Measurements from ENCODE around the gene ADGRG7. TPM values are rescaled to one million over a fixed set of nuclear protein-coding genes. Genes with fewer than 3 reads are reported as not detected.

The ADGRG7 gene
- total RNA-seq, 1 donor from 2014 or later = not detected

- Mint-ChIP-seq H3K27ac (ENCODE audit: unreplicated experiment) (no peak overlapping the region), H3K27me3 (ENCODE audit: unreplicated experiment) (peaks cover 75% of the 10 kb centered on the region), H3K4me3 (ENCODE audit: unreplicated experiment) (no peak overlapping the region), H3K4me1 (ENCODE audit: unreplicated experiment) (peaks cover 3% of the 10 kb centered on the region), H3K36me3 (ENCODE audit: unreplicated experiment) (no peaks in the 10 kb centered on the region), H3K9me3 (ENCODE audit: unreplicated experiment) (no peaks in the 10 kb centered on the region)
- DNase-seq (ENCODE audit: extremely low spot score, unreplicated experiment) = no peak
- no peak for TF ChIP-seq CTCF (IDR thresholded peaks at IDR 0.05)
Observed at GRCh38 chr3:100697723-100698285, 88.4 kb downstream of the ADGRG7 start.

- no peaks in the 10 kb centered on the region for H3K9me3 Mint-ChIP-seq (ENCODE audit: unreplicated experiment)
- H3K4me3 Mint-ChIP-seq (ENCODE audit: unreplicated experiment) = no peak overlapping the region
- no peak for TF ChIP-seq CTCF (IDR thresholded peaks at IDR 0.05)
- no peak overlapping the region for H3K27ac Mint-ChIP-seq (ENCODE audit: unreplicated experiment)
- H3K27me3 Mint-ChIP-seq (ENCODE audit: unreplicated experiment) = peaks cover 71% of the 10 kb centered on the region
- H3K36me3 Mint-ChIP-seq (ENCODE audit: unreplicated experiment) = no peaks in the 10 kb centered on the region
- no peak for DNase-seq (ENCODE audit: extremely low spot score, unreplicated experiment)
- peaks cover 3% of the 10 kb centered on the region for H3K4me1 Mint-ChIP-seq (ENCODE audit: unreplicated experiment)
Observed at GRCh38 chr3:100698736-100699135, 89.3 kb downstream of the ADGRG7 start.

- no peak overlapping the region for H3K27ac Mint-ChIP-seq (ENCODE audit: unreplicated experiment)
- no peak overlapping the region for H3K4me3 Mint-ChIP-seq (ENCODE audit: unreplicated experiment)
- TF ChIP-seq CTCF (IDR thresholded peaks at IDR 0.05) = no peak
- H3K9me3 Mint-ChIP-seq (ENCODE audit: unreplicated experiment) = no peaks in the 10 kb centered on the region
- peaks cover 55% of the 10 kb centered on the region for H3K27me3 Mint-ChIP-seq (ENCODE audit: unreplicated experiment)
- no peak for DNase-seq (ENCODE audit: extremely low spot score, unreplicated experiment)
- H3K36me3 Mint-ChIP-seq (ENCODE audit: unreplicated experiment) = no peaks in the 10 kb centered on the region
- peaks cover 3% of the 10 kb centered on the region for H3K4me1 Mint-ChIP-seq (ENCODE audit: unreplicated experiment)
Observed at GRCh38 chr3:100700708-100701107, 91.3 kb downstream of the ADGRG7 start.

GRCh38 chr3:100702082-100702979, 92.9 kb downstream of the ADGRG7 start:
- Mint-ChIP-seq H3K9me3 (ENCODE audit: unreplicated experiment) (no peaks in the 10 kb centered on the region), H3K4me3 (ENCODE audit: unreplicated experiment) (no peak overlapping the region), H3K27ac (ENCODE audit: unreplicated experiment) (no peak overlapping the region), H3K4me1 (ENCODE audit: unreplicated experiment) (no peaks in the 10 kb centered on the region), H3K36me3 (ENCODE audit: unreplicated experiment) (no peaks in the 10 kb centered on the region), H3K27me3 (ENCODE audit: unreplicated experiment) (peaks cover 63% of the 10 kb centered on the region)
- no peak for DNase-seq (ENCODE audit: extremely low spot score, unreplicated experiment)
- no peak for TF ChIP-seq CTCF (IDR thresholded peaks at IDR 0.05)

GRCh38 chr3:100702980-100703345, 93.6 kb downstream of the ADGRG7 start:
- no peak for DNase-seq (ENCODE audit: extremely low spot score, unreplicated experiment)
- no peaks in the 10 kb centered on the region for H3K4me1 Mint-ChIP-seq (ENCODE audit: unreplicated experiment)
- no peaks in the 10 kb centered on the region for H3K9me3 Mint-ChIP-seq (ENCODE audit: unreplicated experiment)
- H3K27ac Mint-ChIP-seq (ENCODE audit: unreplicated experiment) = no peak overlapping the region
- H3K36me3 Mint-ChIP-seq (ENCODE audit: unreplicated experiment) = no peaks in the 10 kb centered on the region
- H3K27me3 Mint-ChIP-seq (ENCODE audit: unreplicated experiment) = peaks cover 57% of the 10 kb centered on the region
- no peak overlapping the region for H3K4me3 Mint-ChIP-seq (ENCODE audit: unreplicated experiment)
- TF ChIP-seq CTCF (IDR thresholded peaks at IDR 0.05) = no peak

All from osteocyte (in vitro differentiated cells).